Skeletal muscle tissue (tissue), 1 donor: ENCODE results near the gene CPXM2. TPM values are rescaled to one million over a fixed set of nuclear protein-coding genes. Genes with fewer than 3 reads are reported as not detected.

Experiments
- total RNA-seq: library from RNA; depleted of rRNA; stranded (reverse); fragments of >200 nt; gene quantifications from one replicate; pipeline ENCODE4 v1.2.3, GENCODE V29; 2014

CPXM2 gene
- total RNA-seq, 1 donor from 2014 or later, result 0.52 TPM

Other genes with a start within 250 kb of the CPXM2 start
- gene GPR26, start 225.5 kb downstream of the CPXM2 start, total RNA-seq, result not detected
- gene CHST15, start 201.8 kb upstream of the CPXM2 start, total RNA-seq, result 19.3 TPM